ENCODE results near the gene CYSTM1.

CYSTM1 gene

DNA sequence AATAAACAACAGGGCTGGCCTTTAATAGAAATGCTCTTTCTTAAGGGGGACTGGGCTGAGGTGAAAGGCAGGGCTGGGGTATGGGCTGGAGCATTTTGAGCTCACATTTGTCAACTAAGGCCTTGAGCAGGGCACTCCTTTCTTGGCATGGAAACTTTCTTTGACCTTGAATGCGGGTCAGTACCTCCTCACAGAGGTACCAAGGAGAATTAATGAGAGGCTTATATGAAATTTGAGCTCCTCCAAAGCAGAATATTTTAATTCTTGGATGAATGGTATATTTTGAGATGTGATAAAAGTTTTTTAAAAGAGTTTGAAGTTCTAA, 3.1 kb downstream of the CYSTM1 start:
- Histone ChIP-seq H3K36me3 (ENCODE audit: control insufficient read depth in 2 of 2, insufficient read depth in 1 of 2, low read length in 2 of 2) (no peaks in the 10 kb centered on the region), H3K4me3 (ENCODE audit: low read depth, low read length) (no peak overlapping the region), H3K27ac (ENCODE audit: extremely low read depth, low read depth, low read length) (no peak overlapping the region), H3K9me3 (ENCODE audit: control insufficient read depth, insufficient read depth, low read depth, low read length) (no peaks in the 10 kb centered on the region), H3K4me1 (ENCODE audit: control insufficient read depth, insufficient read depth, low read length) (peaks cover 15% of the 10 kb centered on the region)
- ChIA-PET CTCF (interaction anchor here (0.5 to 1.8 kb wide), 9 partner anchors 12 to 1648 kb away, joined by 3 to 7 read pairs (median 3); no protein-coding TSS in a partner anchor), POLR2A (interaction anchor here (0.9 kb wide), 1 partner anchor 32 kb away, joined by 7 read pairs; no protein-coding TSS in a partner anchor)
- no peak for TF ChIP-seq ZNF677 (tag by site-specific recombination; IDR thresholded peaks at IDR 0.05)
- TF ChIP-seq ZNF549 (tag by site-specific recombination; IDR thresholded peaks at IDR 0.05): no peak
- TF ChIP-seq, protein P1, sequence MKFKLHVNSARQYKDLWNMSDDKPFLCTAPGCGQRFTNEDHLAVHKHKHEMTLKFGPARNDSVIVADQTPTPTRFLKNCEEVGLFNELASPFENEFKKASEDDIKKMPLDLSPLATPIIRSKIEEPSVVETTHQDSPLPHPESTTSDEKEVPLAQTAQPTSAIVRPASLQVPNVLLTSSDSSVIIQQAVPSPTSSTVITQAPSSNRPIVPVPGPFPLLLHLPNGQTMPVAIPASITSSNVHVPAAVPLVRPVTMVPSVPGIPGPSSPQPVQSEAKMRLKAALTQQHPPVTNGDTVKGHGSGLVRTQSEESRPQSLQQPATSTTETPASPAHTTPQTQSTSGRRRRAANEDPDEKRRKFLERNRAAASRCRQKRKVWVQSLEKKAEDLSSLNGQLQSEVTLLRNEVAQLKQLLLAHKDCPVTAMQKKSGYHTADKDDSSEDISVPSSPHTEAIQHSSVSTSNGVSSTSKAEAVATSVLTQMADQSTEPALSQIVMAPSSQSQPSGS (tag by site-specific recombination; IDR thresholded peaks at IDR 0.05; ENCODE audit: low read depth): no peak
- TF ChIP-seq ZNF335 (tag by site-specific recombination; conservative IDR thresholded peaks at IDR 0.05): 0 out of 2 replicates have a peak, but pooled peaks have one; percentile 11
- no peak for TF ChIP-seq OVOL3 (tag by site-specific recombination; IDR thresholded peaks at IDR 0.05)

DNA sequence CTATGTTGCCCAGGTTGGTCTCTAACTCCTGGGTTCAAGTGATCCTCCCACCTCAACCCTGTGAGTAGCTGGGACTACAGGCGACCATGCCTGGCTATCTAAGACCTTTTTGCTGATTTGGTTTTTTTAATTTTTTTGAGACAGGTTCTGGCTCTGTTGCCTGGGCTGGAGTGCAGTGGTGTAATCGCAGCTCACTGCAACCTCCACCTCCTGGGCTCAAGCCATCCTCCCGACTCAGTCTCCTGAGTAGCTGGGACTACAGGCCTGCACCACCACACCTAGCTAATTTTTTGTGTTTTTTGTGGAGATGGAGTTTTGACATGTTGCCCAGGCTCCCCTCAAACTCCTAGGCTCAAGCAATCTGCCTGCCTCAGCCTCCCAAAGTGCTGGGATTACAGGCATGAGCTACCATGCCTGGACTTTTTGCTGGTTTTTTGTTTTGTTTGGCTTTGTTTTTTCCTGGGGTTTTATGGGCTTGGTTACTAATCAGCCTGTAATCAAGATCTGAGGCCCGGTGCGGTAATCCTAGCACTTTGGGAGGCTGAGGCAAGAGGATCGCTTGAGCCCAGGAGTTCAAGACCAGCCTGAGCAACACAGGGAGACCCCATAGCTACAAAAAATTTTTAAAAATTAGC, 3.6 kb downstream of the CYSTM1 start:
- CTCF ChIA-PET: interaction anchor here (0.5 to 1.8 kb wide), 8 partner anchors 13 to 175 kb away, joined by 3 to 7 read pairs (median 3); no protein-coding TSS in a partner anchor
- POLR2A ChIA-PET: interaction anchor here (0.9 kb wide), 1 partner anchor 32 kb away, joined by 7 read pairs; no protein-coding TSS in a partner anchor
- H3K4me3 ChIP-seq (ENCODE audit: low read depth, low read length): no peak overlapping the region
- peak; percentile 70 for TF ChIP-seq ZNF223 (tag by site-specific recombination; IDR thresholded peaks at IDR 0.05)
- no peak for TF ChIP-seq ZNF324 (tag by site-specific recombination; IDR thresholded peaks at IDR 0.05)
- TF ChIP-seq WT1 (tag by site-specific recombination; IDR thresholded peaks at IDR 0.05): peak; percentile 44; the same call in 1 of the 2 replicates
- TF ChIP-seq ZNF843 (tag by site-specific recombination; IDR thresholded peaks at IDR 0.05): 0 out of 2 replicates have a peak, but pooled peaks have one; percentile 31
- TF ChIP-seq ZBTB17 (tag by site-specific recombination; IDR thresholded peaks at IDR 0.05): peak; percentile 74; the same call in 1 of the 2 replicates
- TF ChIP-seq ZNF184 (tag by site-specific recombination; IDR thresholded peaks at IDR 0.05): 0 out of 2 replicates have a peak, but pooled peaks have one; percentile 26
- peak; percentile 28; the same call in 1 of the 2 replicates for TF ChIP-seq SP7 (tag by site-specific recombination; IDR thresholded peaks at IDR 0.05)
- TF ChIP-seq, protein P2, sequence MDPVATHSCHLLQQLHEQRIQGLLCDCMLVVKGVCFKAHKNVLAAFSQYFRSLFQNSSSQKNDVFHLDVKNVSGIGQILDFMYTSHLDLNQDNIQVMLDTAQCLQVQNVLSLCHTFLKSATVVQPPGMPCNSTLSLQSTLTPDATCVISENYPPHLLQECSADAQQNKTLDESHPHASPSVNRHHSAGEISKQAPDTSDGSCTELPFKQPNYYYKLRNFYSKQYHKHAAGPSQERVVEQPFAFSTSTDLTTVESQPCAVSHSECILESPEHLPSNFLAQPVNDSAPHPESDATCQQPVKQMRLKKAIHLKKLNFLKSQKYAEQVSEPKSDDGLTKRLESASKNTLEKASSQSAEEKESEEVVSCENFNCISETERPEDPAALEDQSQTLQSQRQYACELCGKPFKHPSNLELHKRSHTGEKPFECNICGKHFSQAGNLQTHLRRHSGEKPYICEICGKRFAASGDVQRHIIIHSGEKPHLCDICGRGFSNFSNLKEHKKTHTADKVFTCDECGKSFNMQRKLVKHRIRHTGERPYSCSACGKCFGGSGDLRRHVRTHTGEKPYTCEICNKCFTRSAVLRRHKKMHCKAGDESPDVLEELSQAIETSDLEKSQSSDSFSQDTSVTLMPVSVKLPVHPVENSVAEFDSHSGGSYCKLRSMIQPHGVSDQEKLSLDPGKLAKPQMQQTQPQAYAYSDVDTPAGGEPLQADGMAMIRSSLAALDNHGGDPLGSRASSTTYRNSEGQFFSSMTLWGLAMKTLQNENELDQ (tag by site-specific recombination; IDR thresholded peaks at IDR 0.05; ENCODE audit: low read depth): no peak
- TF ChIP-seq ZNF544 (tag by site-specific recombination; IDR thresholded peaks at IDR 0.05): no peak
- peak; percentile 91 for TF ChIP-seq ZNF600 (tag by site-specific recombination; IDR thresholded peaks at IDR 0.05)
- peak; percentile 87 for TF ChIP-seq GLIS1 (tag by site-specific recombination; IDR thresholded peaks at IDR 0.05)
- TF ChIP-seq ZEB2 (tag by site-specific recombination; IDR thresholded peaks at IDR 0.05): peak; percentile 29; the same call in 1 of the 2 replicates
- TF ChIP-seq, protein P3, sequence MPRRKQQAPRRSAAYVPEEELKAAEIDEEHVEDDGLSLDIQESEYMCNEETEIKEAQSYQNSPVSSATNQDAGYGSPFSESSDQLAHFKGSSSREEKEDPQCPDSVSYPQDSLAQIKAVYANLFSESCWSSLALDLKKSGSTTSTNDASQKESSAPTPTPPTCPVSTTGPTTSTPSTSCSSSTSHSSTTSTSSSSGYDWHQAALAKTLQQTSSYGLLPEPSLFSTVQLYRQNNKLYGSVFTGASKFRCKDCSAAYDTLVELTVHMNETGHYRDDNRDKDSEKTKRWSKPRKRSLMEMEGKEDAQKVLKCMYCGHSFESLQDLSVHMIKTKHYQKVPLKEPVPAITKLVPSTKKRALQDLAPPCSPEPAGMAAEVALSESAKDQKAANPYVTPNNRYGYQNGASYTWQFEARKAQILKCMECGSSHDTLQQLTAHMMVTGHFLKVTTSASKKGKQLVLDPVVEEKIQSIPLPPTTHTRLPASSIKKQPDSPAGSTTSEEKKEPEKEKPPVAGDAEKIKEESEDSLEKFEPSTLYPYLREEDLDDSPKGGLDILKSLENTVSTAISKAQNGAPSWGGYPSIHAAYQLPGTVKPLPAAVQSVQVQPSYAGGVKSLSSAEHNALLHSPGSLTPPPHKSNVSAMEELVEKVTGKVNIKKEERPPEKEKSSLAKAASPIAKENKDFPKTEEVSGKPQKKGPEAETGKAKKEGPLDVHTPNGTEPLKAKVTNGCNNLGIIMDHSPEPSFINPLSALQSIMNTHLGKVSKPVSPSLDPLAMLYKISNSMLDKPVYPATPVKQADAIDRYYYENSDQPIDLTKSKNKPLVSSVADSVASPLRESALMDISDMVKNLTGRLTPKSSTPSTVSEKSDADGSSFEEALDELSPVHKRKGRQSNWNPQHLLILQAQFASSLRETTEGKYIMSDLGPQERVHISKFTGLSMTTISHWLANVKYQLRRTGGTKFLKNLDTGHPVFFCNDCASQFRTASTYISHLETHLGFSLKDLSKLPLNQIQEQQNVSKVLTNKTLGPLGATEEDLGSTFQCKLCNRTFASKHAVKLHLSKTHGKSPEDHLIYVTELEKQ (tag by site-specific recombination; IDR thresholded peaks at IDR 0.05; ENCODE audit: borderline replicate concordance): peak; percentile 29; the same call in 1 of the 2 replicates
- no peak for TF ChIP-seq ZNF138 (tag by site-specific recombination; IDR thresholded peaks at IDR 0.05; ENCODE audit: borderline replicate concordance)
- TF ChIP-seq SP2 (tag by site-specific recombination; IDR thresholded peaks at IDR 0.05): no peak
- TF ChIP-seq, protein P4, sequence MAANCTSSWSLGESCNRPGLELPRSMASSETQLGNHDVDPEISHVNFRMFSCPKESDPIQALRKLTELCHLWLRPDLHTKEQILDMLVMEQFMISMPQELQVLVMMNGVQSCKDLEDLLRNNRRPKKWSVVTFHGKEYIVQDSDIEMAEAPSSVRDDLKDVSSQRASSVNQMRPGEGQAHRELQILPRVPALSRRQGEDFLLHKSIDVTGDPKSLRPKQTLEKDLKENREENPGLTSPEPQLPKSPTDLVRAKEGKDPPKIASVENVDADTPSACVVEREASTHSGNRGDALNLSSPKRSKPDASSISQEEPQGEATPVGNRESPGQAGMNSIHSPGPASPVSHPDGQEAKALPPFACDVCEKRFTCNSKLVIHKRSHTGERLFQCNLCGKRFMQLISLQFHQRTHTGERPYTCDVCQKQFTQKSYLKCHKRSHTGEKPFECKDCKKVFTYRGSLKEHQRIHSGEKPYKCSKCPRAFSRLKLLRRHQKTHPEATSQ (tag by site-specific recombination; IDR thresholded peaks at IDR 0.05): 0 out of 2 replicates have a peak, but pooled peaks have one; percentile 68
- no peak for TF ChIP-seq PRDM1 (tag by site-specific recombination; IDR thresholded peaks at IDR 0.05)
- TF ChIP-seq ZIC2 (tag by site-specific recombination; IDR thresholded peaks at IDR 0.05): 0 out of 2 replicates have a peak, but pooled peaks have one; percentile 19
- TF ChIP-seq ZFP37 (tag by site-specific recombination; IDR thresholded peaks at IDR 0.05): no peak
- TF ChIP-seq ZNF174 (tag by site-specific recombination; IDR thresholded peaks at IDR 0.05): no peak
- TF ChIP-seq ZNF423 (tag by site-specific recombination; IDR thresholded peaks at IDR 0.05): no peak

More for the DNA sequence above, 3.6 kb downstream of the CYSTM1 start:
- Histone ChIP-seq H3K4me1 (ENCODE audit: control insufficient read depth, insufficient read depth, low read length) (peaks cover 16% of the 10 kb centered on the region), H3K36me3 (ENCODE audit: control insufficient read depth in 2 of 2, insufficient read depth in 1 of 2, low read length in 2 of 2) (no peaks in the 10 kb centered on the region), H3K27ac (ENCODE audit: extremely low read depth, low read depth, low read length) (no peak overlapping the region), H3K9me3 (ENCODE audit: control insufficient read depth, insufficient read depth, low read depth, low read length) (no peaks in the 10 kb centered on the region)
